ENCODE results near the gene SUSD3.
"Not testable (repeated sequence)": the region's sequence is repeated elsewhere in the genome, so short reads cannot be mapped to it uniquely, and the experiment has no call there.

DNA sequence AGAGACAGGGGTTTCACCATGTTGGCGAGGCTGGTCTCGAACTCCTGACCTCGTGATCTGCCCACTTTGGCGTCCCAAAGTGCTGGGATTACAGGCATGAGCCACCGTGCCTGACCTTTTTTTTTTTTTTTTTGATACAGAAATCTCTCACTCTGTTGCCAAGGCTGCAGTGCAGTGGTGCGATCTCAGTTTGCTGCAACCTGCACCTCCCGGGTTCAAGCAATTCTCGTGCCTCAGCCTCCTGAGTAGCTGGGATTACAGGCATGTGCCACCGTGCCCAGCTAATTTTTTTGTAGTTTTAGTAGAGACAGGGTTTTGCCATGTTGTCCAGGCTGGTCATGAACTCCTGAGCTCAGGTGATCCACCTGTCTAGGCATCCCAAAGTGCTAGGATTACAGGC, 59.0 kb downstream of the SUSD3 start:
- TF ChIP-seq EZH2 (IDR thresholded peaks at IDR 0.05; ENCODE audit: borderline replicate concordance, low read depth, low read length, poor library complexity, severe bottlenecking); CTCF (conservative IDR thresholded peaks at IDR 0.05; ENCODE audit: low read depth, low read length): not testable (repeated sequence)

All from A673 (cell line).